Pancreas (tissue), 10 donors: ENCODE results near the gene KIZ. TPM values are rescaled to one million over a fixed set of nuclear protein-coding genes. Genes with fewer than 3 reads are reported as not detected.

Source experiments
- ATAC-seq, 4 donors: fragments of 200-7000 bp; cut with Tn5 transposase; one replicate each; pipeline versions ENCODE4 v1.8.0 to v1.9.1; 2020; ENCODE audit warnings: mild to moderate bottlenecking in 4 of 4, moderate library complexity in 4 of 4
- DNase-seq, 6 donors: peaks; one replicate each; pipeline ENCODE4 v3.0.0-alpha.2; 2020
- FAIRE-seq: peaks from 2 replicates; lab custom pipeline; 2012; peaks lifted over from hg19 to GRCh38; lab: Jason Lieb, UNC
- H3K27ac ChIP-seq, 4 donors: fragments of 200-600 bp; sonication (generic); 1 replicate in 3 of 4; 2 replicates in 1 of 4; pipeline versions ENCODE4 v1.5.0 to v1.8.0; 2020
- H3K27me3 ChIP-seq, 4 donors: fragments of 200-600 bp; one replicate each; pipeline ENCODE4 v1.8.0; 2021
- H3K36me3 ChIP-seq, 3 donors: fragments of 200-600 bp; sonication (generic) in 1 of 3; one replicate each; pipeline versions ENCODE4 v1.5.0 to v1.8.0; 2020 to 2021
- H3K4me1 ChIP-seq, 3 donors: fragments of 200-600 bp; one replicate each; pipeline ENCODE4 v1.8.0; 2021
- H3K4me3 ChIP-seq, 4 donors: fragments of 200-600 bp; sonication (generic) in 2 of 4; one replicate each; pipeline versions ENCODE4 v1.5.0 to v1.8.0; 2020 to 2021
- H3K9me3 ChIP-seq, 4 donors: fragments of 200-600 bp; one replicate each; pipeline ENCODE4 v1.8.0; 2021
- WGBS, 2 donors: extraction: QIAGEN DNeasy Blood & Tissue Kit; methylation state at CpG; one replicate each; pipeline ENCODE4 v1.1.7; 2013; 5-methylcytosine and 5-hydroxymethylcytosine counted together
- intact Hi-C, 3 donors: fragments of 100-400 bp; cut with DNase I; formaldehyde crosslinking; loops; one replicate each; pipeline versions ENCODE4 v1.11.1 to v1.14.2; 2022
- polyA plus RNA-seq, 2 donors: library from polyadenylated mRNA; stranded (reverse); fragments of 200-250 nt; gene quantifications; one replicate each; pipeline ENCODE4 v1.2.3, GENCODE V29; 2013
- total RNA-seq, 6 donors: library from RNA; stranded (reverse); fragmentation: NEBNext Ultra II Directional in 4 of 6; extraction: Animal tissue kit (Norgen Biotek cat#: 25700) in 4 of 6; gene quantifications; one replicate each; pipeline versions ENCODE4 v1.2.1 to v1.2.4, GENCODE V29; 2021 to 2023
- TF ChIP-seq, protein P1 (sequence below), 4 donors: fragments of 200-600 bp; sonication (generic) in 3 of 4; IDR thresholded peaks; one replicate each; pipeline versions ENCODE4 v1.5.0 to v1.8.0; 2021; ENCODE audit warnings: antibody characterized with exemption in 4 of 4
- donor health status: healthy with polysubstance abuse.
- donor health status: DM: no; HTN: no; CAD: no; lungs with moderate emphysema.
- donor health status: DM: no; HTN: no; CAD: no.
- donor health status: control.
- donor health status: control.
- donor health status: Bipolar disorder and iron deficiency.
- donor health status: DM: yes; HTN: yes; CAD: no.
- donor health status: DM: no; HTN: no; CAD: no.
- donor health status: DM: no; HTN: no; CAD: no.
- donor health status: DM: yes; HTN: yes; CAD: no.

The KIZ gene
- total and polyA plus RNA-seq, 8 donors: 8.5 to 28.7 (median 19.2) TPM

DNA sequence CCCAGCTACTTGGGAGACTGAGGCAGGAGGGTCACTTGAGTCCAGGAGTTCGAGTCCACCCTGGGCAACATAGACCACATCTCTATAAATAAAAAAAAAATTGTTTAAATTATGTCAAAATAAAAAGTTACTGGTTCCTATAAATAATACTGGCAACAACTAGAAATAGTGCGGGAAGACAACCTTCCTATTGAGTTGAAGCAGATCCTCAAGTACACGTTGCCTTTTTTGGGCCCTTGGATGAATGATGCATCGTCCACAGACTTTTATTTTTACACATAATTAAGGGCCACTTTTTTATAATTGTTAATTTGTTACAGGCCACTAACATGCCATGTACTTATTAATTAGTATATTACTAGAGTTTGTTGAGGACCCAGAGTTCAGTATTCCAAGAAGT lies 31.1 kb downstream of the KIZ start:
- TF ChIP-seq, protein P1, sequence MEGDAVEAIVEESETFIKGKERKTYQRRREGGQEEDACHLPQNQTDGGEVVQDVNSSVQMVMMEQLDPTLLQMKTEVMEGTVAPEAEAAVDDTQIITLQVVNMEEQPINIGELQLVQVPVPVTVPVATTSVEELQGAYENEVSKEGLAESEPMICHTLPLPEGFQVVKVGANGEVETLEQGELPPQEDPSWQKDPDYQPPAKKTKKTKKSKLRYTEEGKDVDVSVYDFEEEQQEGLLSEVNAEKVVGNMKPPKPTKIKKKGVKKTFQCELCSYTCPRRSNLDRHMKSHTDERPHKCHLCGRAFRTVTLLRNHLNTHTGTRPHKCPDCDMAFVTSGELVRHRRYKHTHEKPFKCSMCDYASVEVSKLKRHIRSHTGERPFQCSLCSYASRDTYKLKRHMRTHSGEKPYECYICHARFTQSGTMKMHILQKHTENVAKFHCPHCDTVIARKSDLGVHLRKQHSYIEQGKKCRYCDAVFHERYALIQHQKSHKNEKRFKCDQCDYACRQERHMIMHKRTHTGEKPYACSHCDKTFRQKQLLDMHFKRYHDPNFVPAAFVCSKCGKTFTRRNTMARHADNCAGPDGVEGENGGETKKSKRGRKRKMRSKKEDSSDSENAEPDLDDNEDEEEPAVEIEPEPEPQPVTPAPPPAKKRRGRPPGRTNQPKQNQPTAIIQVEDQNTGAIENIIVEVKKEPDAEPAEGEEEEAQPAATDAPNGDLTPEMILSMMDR (IDR thresholded peaks at IDR 0.05): no peak
- intact Hi-C loops: no loop called here
- DNase-seq (no peak), ATAC-seq (no peak), FAIRE-seq (no peak)
- no peak overlapping the region for H3K27ac ChIP-seq
- H3K4me1 ChIP-seq: no peaks in the 10 kb centered on the region
- H3K27me3 ChIP-seq: no peaks in the 10 kb centered on the region
- H3K4me3 ChIP-seq: no peak overlapping the region
- peaks cover 0 to 5% (median 0%) of the 10 kb centered on the region in 3 donors for H3K36me3 ChIP-seq
- WGBS, 2 donors: 93 to 94% methylated on average over 4 of the region's 4 CpGs
- no peaks in the 10 kb centered on the region for H3K9me3 ChIP-seq

DNA sequence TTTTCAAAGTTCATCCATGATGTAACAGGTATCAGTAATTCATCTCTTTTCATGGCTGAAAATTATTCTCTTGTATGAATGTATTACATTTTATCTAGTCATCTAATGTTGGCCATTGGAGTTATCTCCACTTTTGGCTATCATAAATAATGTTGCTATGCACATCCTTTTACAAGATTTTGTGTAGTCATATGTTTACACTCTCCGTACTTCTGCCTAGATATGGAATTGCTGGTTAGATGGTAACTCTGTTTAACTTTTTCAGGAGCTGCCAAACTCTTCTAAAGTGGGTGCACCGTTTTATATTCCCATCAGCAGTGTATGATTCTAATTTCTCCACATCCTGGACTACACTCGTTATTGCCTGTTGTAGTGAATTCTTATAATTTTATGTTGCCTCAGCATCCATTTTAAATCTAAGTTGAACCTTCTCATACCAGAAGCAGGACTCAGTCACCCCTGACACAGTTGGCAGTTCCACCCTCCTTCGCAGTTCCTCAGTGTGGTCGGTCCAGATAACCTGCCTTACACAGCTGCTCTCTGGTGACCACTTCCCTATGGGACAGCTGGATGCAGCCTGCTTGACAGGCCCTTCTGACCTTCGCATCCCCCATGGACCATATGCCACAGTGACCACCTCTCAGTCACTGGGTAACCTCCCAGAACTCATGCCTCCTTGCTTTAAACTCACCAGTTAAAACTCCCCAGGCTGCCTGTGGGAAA lies 33.9 kb downstream of the KIZ start:
- TF ChIP-seq, protein P1 (IDR thresholded peaks at IDR 0.05): no peak
- peak; percentile 75 for FAIRE-seq

DNA sequence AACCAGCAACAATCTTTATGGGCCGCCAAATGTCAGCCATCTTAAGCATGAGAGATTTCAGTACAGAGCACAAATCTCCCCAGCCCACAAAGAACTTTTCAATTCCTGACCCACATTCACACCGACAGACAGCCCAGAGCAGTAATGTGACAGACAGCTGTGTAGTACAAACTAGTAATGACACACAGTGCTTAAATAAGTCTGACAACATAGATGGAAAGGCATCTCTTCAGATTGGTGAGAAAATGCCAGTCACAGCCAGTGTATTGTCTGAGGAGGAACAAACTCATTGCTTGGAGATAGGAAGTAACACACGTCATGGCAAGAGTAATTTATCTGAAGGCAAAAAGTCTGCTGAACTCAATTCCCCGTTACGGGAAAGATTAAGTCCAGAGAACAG lies 36.0 kb downstream of the KIZ start:
- TF ChIP-seq, protein P1 (IDR thresholded peaks at IDR 0.05): no peak
- intact Hi-C loops: no loop called here
- FAIRE-seq: no peak
- Histone ChIP-seq H3K9me3 (no peaks in the 10 kb centered on the region), H3K4me1 (no peaks in the 10 kb centered on the region), H3K36me3 (peaks cover 0 to 8% (median 0%) of the 10 kb centered on the region in 3 donors), H3K27me3 (no peaks in the 10 kb centered on the region), H3K4me3 (no peak overlapping the region), H3K27ac (no peak overlapping the region)
- 96 to 97% methylated on average over 5 of the region's 5 CpGs for WGBS, 2 donors
- no peak for DNase-seq
- no peak for ATAC-seq

More for the DNA sequence above, 33.9 kb downstream of the KIZ start:
- WGBS, 2 donors: 95 to 97% methylated on average over 6 of the region's 6 CpGs
- no peaks in the 10 kb centered on the region for H3K4me1 ChIP-seq
- DNase-seq (no peak), ATAC-seq (no peak)
- no peak overlapping the region for H3K4me3 ChIP-seq
- no peak overlapping the region for H3K27ac ChIP-seq
- no peaks in the 10 kb centered on the region for H3K9me3 ChIP-seq
- intact Hi-C loops: no loop called here
- H3K27me3 ChIP-seq: no peaks in the 10 kb centered on the region
- peaks cover 0 to 8% (median 0%) of the 10 kb centered on the region in 3 donors for H3K36me3 ChIP-seq

DNA sequence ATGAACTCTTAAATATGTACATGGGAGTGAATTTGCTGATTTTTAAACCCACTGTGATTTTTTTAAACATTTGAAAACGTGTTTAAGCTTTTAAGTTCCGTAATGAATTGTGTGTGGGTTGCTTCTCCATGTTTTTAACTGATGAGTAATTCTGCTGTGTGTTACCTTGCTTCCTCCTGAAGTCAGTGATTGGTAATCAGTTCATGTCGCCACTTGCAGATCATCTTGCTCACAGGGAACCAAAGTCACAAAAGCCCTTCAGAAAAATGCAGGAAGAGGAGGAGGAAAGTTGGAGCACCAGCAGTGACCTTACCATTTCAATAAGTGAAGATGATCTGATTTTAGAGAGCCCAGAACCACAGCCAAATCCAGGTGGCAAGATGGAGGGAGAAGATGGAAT lies 36.7 kb downstream of the KIZ start:
- TF ChIP-seq, protein P1 (IDR thresholded peaks at IDR 0.05): no peak
- intact Hi-C loops: no loop called here
- H3K36me3 ChIP-seq: peaks cover 0 to 8% (median 0%) of the 10 kb centered on the region in 3 donors
- FAIRE-seq (no peak), ATAC-seq (no peak), DNase-seq (no peak)
- 80 to 84% methylated on average over 3 of the region's 3 CpGs for WGBS, 2 donors
- no peak overlapping the region for H3K27ac ChIP-seq
- no peaks in the 10 kb centered on the region for H3K9me3 ChIP-seq
- no peaks in the 10 kb centered on the region for H3K27me3 ChIP-seq
- no peaks in the 10 kb centered on the region for H3K4me1 ChIP-seq
- no peak overlapping the region for H3K4me3 ChIP-seq

DNA sequence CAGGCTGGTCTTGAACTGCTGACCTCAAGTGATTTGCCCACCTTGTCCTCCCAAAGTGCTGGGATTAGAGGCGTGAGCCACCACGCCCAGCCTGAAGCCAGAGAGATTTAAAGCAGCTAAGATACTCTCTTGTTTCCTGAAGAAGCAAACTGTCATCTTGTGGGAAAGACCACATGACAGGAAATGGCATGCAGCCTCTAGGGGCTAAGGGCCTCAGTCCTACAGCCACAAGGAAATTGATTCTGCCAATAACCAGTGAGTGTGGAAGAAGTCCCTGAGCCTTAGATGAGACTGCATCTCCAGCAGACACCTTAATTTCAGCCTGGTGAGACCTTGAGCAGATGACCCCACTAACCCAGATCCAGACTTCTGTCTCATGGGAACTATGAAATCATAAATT lies 40.9 kb downstream of the KIZ start:
- no peak for FAIRE-seq

More for the DNA sequence above, 40.9 kb downstream of the KIZ start:
- H3K36me3 ChIP-seq: peaks cover 0 to 8% (median 0%) of the 10 kb centered on the region in 3 donors
- DNase-seq: no peak
- TF ChIP-seq, protein P1 (IDR thresholded peaks at IDR 0.05): no peak
- ATAC-seq: no peak
- no peak overlapping the region for H3K4me3 ChIP-seq
- H3K27me3 ChIP-seq: no peaks in the 10 kb centered on the region
- WGBS, 2 donors: 95 to 100% methylated on average over 2 of the region's 2 CpGs
- no peaks in the 10 kb centered on the region for H3K9me3 ChIP-seq
- H3K27ac ChIP-seq: no peak overlapping the region
- intact Hi-C loops: no loop called here
- H3K4me1 ChIP-seq: no peaks in the 10 kb centered on the region
